ACC112 (cell line): ENCODE data around the gene OBSCN.

Experiments used
- H2AFZ ChIP-seq: fragments of 200-600 bp; sonication (generic); one replicate; pipeline ENCODE4 v1.6.0; 2017; ENCODE audit warnings: antibody characterized with exemption, low read length; ENCODE audit not compliant: unreplicated experiment
- H3K27ac ChIP-seq: fragments of 200-600 bp; sonication (generic); 2 replicates; pipeline ENCODE4 v1.5.1; 2014; ENCODE audit warnings: low read depth, mild to moderate bottlenecking, antibody characterized with exemption, low read length, moderate library complexity
- H3K27me3 ChIP-seq: fragments of 200-600 bp; sonication (generic); 2 replicates; pipeline ENCODE4 v1.6.1; 2014; ENCODE audit warnings: mild to moderate bottlenecking, antibody characterized with exemption, low read length, moderate library complexity, mixed read lengths; ENCODE audit not compliant: insufficient read depth
- H3K36me3 ChIP-seq: fragments of 200-600 bp; sonication (generic); 2 replicates; pipeline ENCODE4 v1.6.1; 2016; ENCODE audit warnings: mild to moderate bottlenecking, antibody characterized with exemption, low read length, moderate library complexity, mixed read lengths; ENCODE audit not compliant: insufficient read depth
- H3K4me1 ChIP-seq: fragments of 200-600 bp; sonication (generic); one replicate; pipeline ENCODE4 v1.6.1; 2016; ENCODE audit warnings: low read length, mixed read lengths; ENCODE audit not compliant: insufficient read depth, unreplicated experiment, control insufficient read depth
- H3K4me3 ChIP-seq: fragments of 200-600 bp; sonication (generic); 2 replicates; pipeline ENCODE4 v1.5.1; 2014; ENCODE audit warnings: mild to moderate bottlenecking, low read depth, low read length
- H3K79me2 ChIP-seq: fragments of 200-600 bp; sonication (generic); one replicate; pipeline ENCODE4 v1.6.0; 2016; ENCODE audit warnings: low read length; ENCODE audit not compliant: control insufficient read depth, unreplicated experiment, insufficient read depth

The OBSCN gene

DNA sequence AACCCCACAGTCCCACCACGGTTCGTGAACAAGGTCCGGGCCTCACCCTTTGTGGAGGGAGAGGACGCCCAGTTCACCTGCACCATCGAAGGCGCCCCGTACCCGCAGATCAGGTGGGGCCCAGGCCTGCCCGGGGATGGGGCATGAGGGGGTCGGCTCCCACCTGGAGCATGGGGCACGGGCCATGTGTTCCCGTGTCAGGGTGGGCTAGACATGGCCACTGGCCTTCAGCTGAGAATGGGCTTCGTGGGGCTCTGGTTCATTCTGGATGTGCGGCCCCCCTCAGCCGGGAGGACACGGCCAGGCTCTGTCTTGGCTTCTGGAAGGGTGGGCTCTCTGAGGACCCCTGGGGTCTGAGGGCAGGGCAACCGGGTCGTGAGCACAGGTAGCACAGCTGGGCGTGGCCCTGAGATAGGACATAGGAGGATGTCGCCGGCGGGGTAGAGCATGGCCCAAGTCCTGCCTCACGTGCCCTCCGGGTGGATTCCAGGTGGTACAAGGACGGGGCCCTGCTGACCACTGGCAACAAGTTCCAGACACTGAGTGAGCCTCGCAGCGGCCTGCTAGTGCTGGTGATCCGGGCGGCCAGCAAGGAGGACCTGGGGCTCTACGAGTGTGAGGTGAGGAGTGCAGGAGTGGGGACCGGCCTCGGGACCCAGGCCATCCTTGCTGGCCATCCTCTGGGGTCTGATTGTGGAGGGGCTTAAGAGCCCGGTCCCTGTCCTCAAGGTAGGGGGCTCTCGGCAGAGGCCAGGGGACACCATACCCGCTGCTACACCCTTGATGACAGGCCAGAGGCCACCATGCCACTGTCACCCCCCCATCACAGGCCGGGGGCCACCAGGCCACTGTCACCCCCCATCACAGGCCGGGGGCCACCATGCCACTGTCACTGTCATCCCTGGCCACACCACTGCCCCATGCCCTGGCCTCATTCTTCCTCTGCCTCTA is 143.3 kb downstream of the OBSCN start:
- Histone ChIP-seq H3K36me3 (no peaks in the 10 kb centered on the region), H3K4me3 (no peak overlapping the region), H3K79me2 (no peaks in the 10 kb centered on the region), H3K27ac (no peak overlapping the region), H3K27me3 (peaks cover 26% of the 10 kb centered on the region), H3K4me1 (no peaks in the 10 kb centered on the region), H2AFZ (no peak overlapping the region)

GRCh38 chr1:228351850-228352249 is 144.0 kb downstream of the OBSCN start:
- peaks cover 25% of the 10 kb centered on the region for H3K27me3 ChIP-seq
- H3K79me2 ChIP-seq = no peaks in the 10 kb centered on the region
- no peaks in the 10 kb centered on the region for H3K36me3 ChIP-seq
- H3K4me1 ChIP-seq = no peaks in the 10 kb centered on the region
- no peak overlapping the region for H3K4me3 ChIP-seq
- no peak overlapping the region for H2AFZ ChIP-seq
- H3K27ac ChIP-seq = no peak overlapping the region

- H2AFZ ChIP-seq = no peak overlapping the region
- no peak overlapping the region for H3K27ac ChIP-seq
- H3K4me3 ChIP-seq = no peak overlapping the region
- peaks cover 15% of the 10 kb centered on the region for H3K27me3 ChIP-seq
- H3K36me3 ChIP-seq = no peaks in the 10 kb centered on the region
- H3K79me2 ChIP-seq = no peaks in the 10 kb centered on the region
- no peaks in the 10 kb centered on the region for H3K4me1 ChIP-seq
These were observed 145.0 kb downstream of the OBSCN start for GRCh38 chr1:228352677-228353481.

DNA sequence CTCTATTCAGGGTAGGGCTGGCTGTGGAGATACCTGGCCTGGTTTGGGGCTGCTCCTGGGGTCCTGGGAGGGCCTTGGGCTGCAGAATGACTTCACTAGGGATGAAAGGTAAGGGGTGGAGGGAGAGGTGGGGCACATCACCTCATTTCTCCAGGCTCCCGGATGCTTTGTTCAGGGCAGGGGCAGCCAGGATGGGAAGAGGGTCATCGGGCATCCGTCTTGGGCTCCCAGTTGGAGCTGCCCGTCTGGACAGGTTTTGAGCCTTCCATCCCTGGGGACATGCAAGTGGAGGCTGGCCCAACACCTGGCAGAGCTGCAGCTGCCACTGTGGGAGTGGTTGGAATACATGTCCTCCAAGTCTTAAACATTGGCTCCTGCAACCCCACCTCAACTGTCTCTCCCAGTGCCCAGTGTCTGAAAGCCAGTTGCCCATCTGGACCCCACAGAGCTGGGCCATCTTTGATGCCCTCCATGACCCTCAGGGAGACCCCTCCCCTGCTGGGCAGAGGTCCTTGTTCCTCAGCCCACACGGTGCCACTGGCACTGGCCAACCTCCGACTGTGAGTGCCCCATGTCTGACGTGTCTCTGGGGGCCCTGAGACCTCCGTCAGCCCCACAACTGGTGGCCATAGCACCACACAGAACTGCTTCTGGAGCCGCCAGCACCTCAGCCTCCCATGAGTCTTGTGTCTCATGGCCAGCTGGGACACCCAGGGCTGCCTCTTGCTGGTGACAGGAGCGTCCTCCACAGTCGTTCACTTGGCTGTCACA is 145.9 kb downstream of the OBSCN start:
- H3K4me3 ChIP-seq = no peak overlapping the region
- H3K79me2 ChIP-seq = no peaks in the 10 kb centered on the region
- no peak overlapping the region for H3K27ac ChIP-seq
- H3K36me3 ChIP-seq = no peaks in the 10 kb centered on the region
- peaks cover 12% of the 10 kb centered on the region for H3K27me3 ChIP-seq
- no peaks in the 10 kb centered on the region for H3K4me1 ChIP-seq
- H2AFZ ChIP-seq = no peak overlapping the region

DNA sequence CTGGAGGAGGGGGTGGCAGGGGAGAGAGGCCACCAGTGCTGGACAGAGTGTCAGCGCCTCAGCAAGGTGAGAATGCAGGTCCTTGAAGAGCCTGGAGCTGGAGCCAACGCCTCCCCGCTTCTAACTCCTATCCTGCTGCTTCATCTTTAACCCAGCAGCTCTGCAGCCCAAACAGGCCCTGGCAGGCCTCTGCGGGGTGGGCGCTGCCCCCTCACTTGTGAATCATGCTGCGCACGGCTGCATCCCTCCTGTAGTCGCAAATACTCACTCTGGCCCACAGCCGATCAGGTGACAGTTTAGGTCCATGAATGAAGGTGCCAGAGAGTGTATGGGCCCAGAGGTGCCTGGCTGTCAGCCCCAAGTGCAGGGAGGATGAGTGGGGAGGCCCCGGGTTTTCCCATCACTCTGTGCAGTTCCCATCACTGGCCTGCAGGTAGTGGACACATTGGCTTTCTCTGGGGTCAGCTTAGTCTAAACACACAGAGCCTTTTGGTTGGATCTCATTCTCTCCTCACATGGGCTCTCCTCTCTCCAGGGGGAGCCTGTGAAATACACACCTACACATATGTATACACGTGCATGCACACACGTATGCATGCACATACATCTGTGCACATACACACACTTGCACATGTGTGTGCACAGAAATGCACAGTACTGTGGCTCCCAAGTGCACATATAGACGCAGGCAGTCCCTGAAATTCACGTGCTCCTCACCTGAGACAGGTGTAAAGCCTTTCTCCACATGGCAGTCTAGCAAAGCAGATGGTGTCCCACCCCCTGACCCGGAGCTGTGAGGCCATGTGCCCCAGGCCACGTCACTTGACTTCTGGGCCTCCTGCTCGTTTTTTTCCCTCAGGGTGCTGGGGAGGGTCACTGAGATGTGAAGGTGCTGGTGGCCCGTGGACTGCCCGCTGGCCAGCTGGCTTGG is 146.8 kb downstream of the OBSCN start:
- H3K36me3 ChIP-seq = no peaks in the 10 kb centered on the region
- peaks cover 4% of the 10 kb centered on the region; the same call in 1 of the 2 replicates for H3K27me3 ChIP-seq
- H3K4me3 ChIP-seq = no peak overlapping the region
- H3K27ac ChIP-seq = no peak overlapping the region
- no peaks in the 10 kb centered on the region for H3K4me1 ChIP-seq
- H3K79me2 ChIP-seq = no peaks in the 10 kb centered on the region
- H2AFZ ChIP-seq = no peak overlapping the region

GRCh38 chr1:228356897-228357680 is 149.2 kb downstream of the OBSCN start:
- H3K4me1 ChIP-seq = no peaks in the 10 kb centered on the region

DNA sequence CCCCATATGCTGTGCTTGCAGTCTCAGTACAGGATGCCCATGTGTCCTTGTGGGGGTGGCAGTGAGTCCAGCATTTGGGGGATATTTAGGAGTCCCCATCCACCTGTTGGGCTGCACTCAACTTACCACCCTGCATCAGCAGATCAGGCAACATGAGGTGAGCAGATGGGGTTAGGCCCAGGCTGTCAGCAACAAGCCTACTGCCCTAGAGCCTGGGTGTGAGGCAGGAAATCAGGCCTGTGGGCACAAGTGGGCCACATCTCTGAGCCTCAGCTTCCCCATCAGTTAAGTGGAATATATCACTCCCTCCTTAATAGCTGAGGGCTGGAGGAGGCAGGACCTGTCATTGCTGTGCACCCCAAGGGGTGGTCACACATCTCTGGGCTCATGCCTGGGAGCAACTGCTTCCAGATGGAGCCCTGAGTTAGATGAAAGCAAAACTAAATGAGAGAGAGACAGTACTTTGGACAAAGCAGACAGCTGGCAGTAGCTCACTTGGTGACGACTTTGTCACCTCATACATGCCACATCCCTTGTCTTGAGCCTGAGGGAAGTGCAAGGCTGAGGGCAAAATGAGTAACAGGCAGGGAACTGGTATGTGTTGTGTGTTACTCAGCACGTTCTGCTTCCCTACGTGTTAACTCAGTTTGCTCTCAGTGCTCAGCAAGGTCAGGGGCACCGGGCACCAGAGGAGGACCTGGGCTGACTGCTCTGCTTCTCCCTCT is 150.4 kb downstream of the OBSCN start:
- H3K4me3 ChIP-seq = no peak overlapping the region

More at GRCh38 chr1:228356897-228357680, 149.2 kb downstream of the OBSCN start:
- Histone ChIP-seq H2AFZ (no peak overlapping the region), H3K79me2 (no peaks in the 10 kb centered on the region), H3K36me3 (no peaks in the 10 kb centered on the region), H3K4me3 (no peak overlapping the region), H3K27ac (no peak overlapping the region), H3K27me3 (no peaks in the 10 kb centered on the region)

DNA sequence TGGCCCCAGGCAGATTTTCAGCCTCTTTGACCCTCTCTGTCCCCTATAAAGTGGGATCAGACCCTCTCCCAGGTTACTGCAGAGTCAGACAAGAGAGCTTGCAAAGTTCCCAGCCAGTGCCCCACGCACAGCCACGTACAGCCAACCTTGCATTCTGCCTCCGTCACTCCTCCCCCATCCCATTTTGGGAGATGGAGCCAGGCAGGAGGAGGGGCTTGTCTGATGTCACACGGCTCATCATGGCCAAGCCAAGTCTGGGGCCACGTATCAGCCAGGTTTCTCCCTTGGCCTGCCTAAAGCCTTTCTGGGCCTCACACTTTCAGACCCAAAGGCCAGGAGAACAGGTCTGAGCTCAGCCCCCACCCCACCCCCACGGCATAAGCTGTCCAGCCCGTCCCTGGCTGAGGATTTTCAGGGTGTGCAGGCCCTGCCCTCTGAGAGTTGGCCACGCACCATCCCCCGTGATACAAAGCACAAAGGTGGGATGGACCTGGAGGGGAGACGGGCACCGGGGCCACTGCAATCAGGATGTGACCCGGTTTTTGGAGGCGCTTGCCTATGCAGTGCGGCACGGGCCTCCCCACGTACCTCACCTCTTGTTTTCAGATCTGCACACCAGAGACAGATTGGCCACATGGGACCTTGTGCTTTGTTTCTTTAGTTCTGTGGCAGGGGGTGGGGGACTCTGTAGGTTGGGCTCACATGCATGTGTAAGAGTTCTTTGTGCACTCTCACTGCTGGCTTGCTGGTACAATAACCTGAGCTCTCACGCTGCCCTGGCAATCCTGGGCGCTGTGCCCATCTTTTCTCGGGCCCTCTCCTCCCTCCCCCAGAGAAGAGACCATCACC is 151.1 kb downstream of the OBSCN start:
- no peaks in the 10 kb centered on the region for H3K36me3 ChIP-seq
- no peak overlapping the region for H3K4me3 ChIP-seq
- H3K79me2 ChIP-seq = no peaks in the 10 kb centered on the region
- H3K27ac ChIP-seq = no peak overlapping the region
- no peaks in the 10 kb centered on the region for H3K27me3 ChIP-seq
- H2AFZ ChIP-seq = no peak overlapping the region
- no peaks in the 10 kb centered on the region for H3K4me1 ChIP-seq

More for the DNA sequence above, 150.4 kb downstream of the OBSCN start:
- H3K36me3 ChIP-seq = no peaks in the 10 kb centered on the region
- no peaks in the 10 kb centered on the region for H3K79me2 ChIP-seq
- H3K27me3 ChIP-seq = no peaks in the 10 kb centered on the region
- H3K4me1 ChIP-seq = no peaks in the 10 kb centered on the region
- H2AFZ ChIP-seq = no peak overlapping the region
- H3K27ac ChIP-seq = no peak overlapping the region
